Measurements from ENCODE around the gene TIMP2.

TIMP2 gene

GRCh38 chr17:78937561-78937960 lies 12.4 kb upstream of the TIMP2 start:
- H3K4me3 ChIP-seq (ENCODE audit: low read length), result no peak overlapping the region
- DNase-seq (ENCODE audit: low read depth), result no peak
- no peak for TF ChIP-seq CTCF (conservative IDR thresholded peaks at IDR 0.05; ENCODE audit: low read depth, low read length)

GRCh38 chr17:78935419-78936323 lies 10.5 kb upstream of the TIMP2 start:
- DNase-seq (ENCODE audit: low read depth), result peak; percentile 76
- no peak overlapping the region for H3K4me3 ChIP-seq (ENCODE audit: low read length)
- TF ChIP-seq CTCF (conservative IDR thresholded peaks at IDR 0.05; ENCODE audit: low read depth, low read length), result no peak

GRCh38 chr17:78934681-78935418 lies 9.7 kb upstream of the TIMP2 start:
- no peak overlapping the region for H3K4me3 ChIP-seq (ENCODE audit: low read length)
- no peak for DNase-seq (ENCODE audit: low read depth)
- TF ChIP-seq CTCF (conservative IDR thresholded peaks at IDR 0.05; ENCODE audit: low read depth, low read length), result no peak

GRCh38 chr17:78933959-78934568 lies 8.9 kb upstream of the TIMP2 start:
- no peak overlapping the region for H3K4me3 ChIP-seq (ENCODE audit: low read length)
- no peak for TF ChIP-seq CTCF (conservative IDR thresholded peaks at IDR 0.05; ENCODE audit: low read depth, low read length)
- DNase-seq (ENCODE audit: low read depth), result peak; percentile 96

- TF ChIP-seq CTCF (conservative IDR thresholded peaks at IDR 0.05; ENCODE audit: low read depth, low read length), result no peak
- peak; percentile 98 for DNase-seq (ENCODE audit: low read depth)
- no peak overlapping the region for H3K4me3 ChIP-seq (ENCODE audit: low read length)
These were observed 8.1 kb upstream of the TIMP2 start for GRCh38 chr17:78933025-78933958.

All from retinal pigment epithelial cell (primary cell).